ENCODE data around the gene CACNB4. TPM values are rescaled to one million over a fixed set of nuclear protein-coding genes. Genes with fewer than 3 reads are reported as not detected.

The CACNB4 gene
- total and polyA plus RNA-seq, 9 of the 15 experiments (the other 6 are each of a cell fraction or from before 2014, with no cell fraction given): 0.01 to 0.20 (median 0.04) TPM; not detected in 1

- Histone ChIP-seq H3K9me3 (replicated peaks; ENCODE audit: control insufficient read depth, insufficient read depth, low read depth, low read length) (no peaks in the 10 kb centered on the region), H3K36me3 (ENCODE audit: control insufficient read depth, insufficient read depth, low read length) (no peaks in the 10 kb centered on the region), H3K4me1 (replicated peaks in 1 of 2; ENCODE audit: control insufficient read depth in 2 of 2, insufficient read depth in 2 of 2, low read length in 2 of 2) (no peaks in the 10 kb centered on the region), H3K27ac (ENCODE audit: extremely low read depth, low read depth, low read length) (no peak overlapping the region), H3K79me2 (ENCODE audit: control insufficient read depth, insufficient read depth, low read length) (no peaks in the 10 kb centered on the region), H3K4me2 (ENCODE audit: insufficient read depth, low read length) (no peak overlapping the region), H3K9ac (ENCODE audit: insufficient read depth in 1 of 2, low read depth in 2 of 2, low read length in 2 of 2) (no peak overlapping the region), H2AFZ (ENCODE audit: low read depth, low read length) (no peak overlapping the region), H3K4me3 (no peak overlapping the region), H3K9me1 (ENCODE audit: control insufficient read depth, insufficient read depth, low read length) (no peaks in the 10 kb centered on the region), H4K20me1 (replicated peaks; ENCODE audit: control insufficient read depth, insufficient read depth, low read length) (no peaks in the 10 kb centered on the region), H3K27me3 (ENCODE audit: control insufficient read depth in 2 of 2, insufficient read depth in 2 of 2, low read length in 2 of 2) (peaks cover 6 to 28% of the 10 kb centered on the region in 2 experiments; a peak in 4 of 5 replicates)
- DNase-seq (ENCODE audit: extremely low read depth in 1 of 4, low spot score in 3 of 4) (no peak), ATAC-seq (no peak), FAIRE-seq (no peak)
- ChIA-PET CTCF (ENCODE audit: low intra/inter-chr PET ratio) (no interaction called here), POLR2A (no interaction called here)
- TF ChIP-seq NFIC (IDR thresholded peaks at IDR 0.05) (peak; percentile 35), HLTF (IDR thresholded peaks at IDR 0.05) (no peak)
- WGBS (ENCODE audit: insufficient coverage, low coverage, missing lambda C conversion rate): under 1% methylated on average over 6 of the region's 6 CpGs
- intact Hi-C loops (cut with micrococcal nuclease): no loop called here
- in situ Hi-C loops (cut with MboI): no loop called here
- no TSS peak for BruUV-seq (replicated peaks)
Measured at GRCh38 chr2:151900331-151900730, 198.5 kb downstream of the CACNB4 start.

GRCh38 chr2:151899156-151899555 lies 199.7 kb downstream of the CACNB4 start:
- no peaks in the 10 kb centered on the region for H3K36me3 ChIP-seq (ENCODE audit: control insufficient read depth, insufficient read depth, low read length)
- ATAC-seq (no peak), FAIRE-seq (no peak), DNase-seq (ENCODE audit: extremely low read depth in 1 of 4, low spot score in 3 of 4) (no peak)
- no TSS peak for BruUV-seq (replicated peaks)
- H3K4me1 ChIP-seq (replicated peaks in 1 of 2; ENCODE audit: control insufficient read depth in 2 of 2, insufficient read depth in 2 of 2, low read length in 2 of 2): no peaks in the 10 kb centered on the region
- no peak overlapping the region for H3K27ac ChIP-seq (ENCODE audit: extremely low read depth, low read depth, low read length)
- intact Hi-C loops (cut with micrococcal nuclease): no loop called here
- TF ChIP-seq SOX6 (IDR thresholded peaks at IDR 0.05) (no peak), HNRNPLL (IDR thresholded peaks at IDR 0.05; ENCODE audit: low read depth, low read length, poor library complexity, severe bottlenecking) (no peak), SRSF7 (optimal IDR thresholded peaks at IDR 0.05; ENCODE audit: low read depth, low read length) (no peak)
- H3K79me2 ChIP-seq (ENCODE audit: control insufficient read depth, insufficient read depth, low read length): no peaks in the 10 kb centered on the region
- H3K9me1 ChIP-seq (ENCODE audit: control insufficient read depth, insufficient read depth, low read length): no peaks in the 10 kb centered on the region
- no peaks in the 10 kb centered on the region for H3K9me3 ChIP-seq (replicated peaks; ENCODE audit: control insufficient read depth, insufficient read depth, low read depth, low read length)
- in situ Hi-C loops (cut with MboI): no loop called here
- H4K20me1 ChIP-seq (replicated peaks; ENCODE audit: control insufficient read depth, insufficient read depth, low read length): no peaks in the 10 kb centered on the region
- no peak overlapping the region for H3K4me3 ChIP-seq
- H3K27me3 ChIP-seq (ENCODE audit: control insufficient read depth in 2 of 2, insufficient read depth in 2 of 2, low read length in 2 of 2): peaks cover 6 to 18% of the 10 kb centered on the region in 2 experiments; a peak in 4 of 5 replicates
- 0% methylated on average over 1 of the region's 1 CpG for WGBS (ENCODE audit: insufficient coverage, low coverage, missing lambda C conversion rate)
- no peak overlapping the region for H3K9ac ChIP-seq (ENCODE audit: insufficient read depth in 1 of 2, low read depth in 2 of 2, low read length in 2 of 2)
- ChIA-PET CTCF (ENCODE audit: low intra/inter-chr PET ratio) (no interaction called here), POLR2A (interaction anchor here (1.4 to 2.1 kb wide), 2 partner anchors 7 to 18 kb away, joined by 5 to 8 read pairs; no protein-coding TSS in a partner anchor)
- no peak overlapping the region for H2AFZ ChIP-seq (ENCODE audit: low read depth, low read length)
- H3K4me2 ChIP-seq (ENCODE audit: insufficient read depth, low read length): no peak overlapping the region

All from K562 (cell line).